NCI-H82 treated with DMSO at 0.1 percent for 48 hours (cell line): Measurements from ENCODE around the gene PRDX5.
"Not testable (repeated sequence)": the region's sequence is repeated elsewhere in the genome, so short reads cannot be mapped to it uniquely, and the experiment has no call there.

ENCODE experiments used
- DNase-seq: peaks from one replicate; lab custom pipeline; 2025; ENCODE audit not compliant: unreplicated experiment; lab: John Stamatoyannopoulos, UW

The PRDX5 gene

GRCh38 chr11:64305691-64306562, 12.0 kb upstream of the PRDX5 start:
- peak; percentile 39 for DNase-seq

GRCh38 chr11:64306563-64306875, 11.4 kb upstream of the PRDX5 start:
- no peak for DNase-seq

- no peak for DNase-seq
These were observed 10.9 kb upstream of the PRDX5 start for GRCh38 chr11:64306876-64307622.

GRCh38 chr11:64307795-64308194, 10.1 kb upstream of the PRDX5 start:
- not testable (repeated sequence) for DNase-seq

- no peak for DNase-seq
These were observed 5.0 kb upstream of the PRDX5 start for GRCh38 chr11:64312947-64313346.

GRCh38 chr11:64313491-64314145, 4.3 kb upstream of the PRDX5 start:
- DNase-seq, result no peak

- no peak for DNase-seq
These were observed 3.6 kb upstream of the PRDX5 start for GRCh38 chr11:64314146-64314804.

GRCh38 chr11:64314805-64315561, 2.9 kb upstream of the PRDX5 start:
- no peak for DNase-seq

- DNase-seq, result not testable (repeated sequence)
These were observed 2.0 kb upstream of the PRDX5 start for GRCh38 chr11:64315667-64316526.

- DNase-seq, result no peak
These were observed 1.1 kb upstream of the PRDX5 start for GRCh38 chr11:64316672-64317324.

- peak; percentile 86 for DNase-seq
These were observed 478 bp upstream of the PRDX5 start, which contains the start of gene TRMT112 for GRCh38 chr11:64317325-64317960. Gene TRMT112, minus strand, starts transcription at chr11:64317559. Its CDS starts 33 bp downstream, at chr11:64317526.

- DNase-seq, result no peak
These were observed 1.1 kb downstream of the PRDX5 start for GRCh38 chr11:64318766-64319761.

GRCh38 chr11:64320556-64320955, 2.6 kb downstream of the PRDX5 start:
- no peak for DNase-seq

GRCh38 chr11:64321026-64321425, 3.1 kb downstream of the PRDX5 start:
- DNase-seq, result no peak

GRCh38 chr11:64321533-64321932, 3.6 kb downstream of the PRDX5 start:
- no peak for DNase-seq

GRCh38 chr11:64322925-64323260, 5.0 kb downstream of the PRDX5 start:
- DNase-seq, result no peak

GRCh38 chr11:64323373-64323772, 5.5 kb downstream of the PRDX5 start:
- no peak for DNase-seq
